Measurements from ENCODE around the gene MACROD2. TPM values are rescaled to one million over a fixed set of nuclear protein-coding genes. Genes with fewer than 3 reads are reported as not detected.

Gene MACROD2
- total RNA-seq, 4 donors from 2014 or later: 2.1 to 28.1 (median 12.6) TPM

- Histone ChIP-seq H3K27ac (no peak overlapping the region), H3K36me3 (no peaks in the 10 kb centered on the region), H3K27me3 (no peaks in the 10 kb centered on the region), H3K9me3 (no peaks in the 10 kb centered on the region), H3K4me3 (no peak overlapping the region), H3K4me1 (no peaks in the 10 kb centered on the region)
- intact Hi-C loops (cut with DNase I; ENCODE audit: low total_unique reads): no loop called here
- DNase-seq: no peak
- TF ChIP-seq POLR2A (IDR thresholded peaks at IDR 0.05) (no peak), CTCF (IDR thresholded peaks at IDR 0.05) (no peak)
Measured at GRCh38 chr20:14553774-14554534, 558.6 kb downstream of the MACROD2 start.

GRCh38 chr20:14555676-14556075 is 560.4 kb downstream of the MACROD2 start:
- no peak for DNase-seq
- Histone ChIP-seq H3K36me3 (no peaks in the 10 kb centered on the region), H3K4me1 (no peaks in the 10 kb centered on the region), H3K27ac (no peak overlapping the region), H3K4me3 (no peak overlapping the region), H3K27me3 (no peaks in the 10 kb centered on the region), H3K9me3 (no peaks in the 10 kb centered on the region)
- TF ChIP-seq CTCF (IDR thresholded peaks at IDR 0.05) (no peak), POLR2A (IDR thresholded peaks at IDR 0.05) (no peak)
- intact Hi-C loops (cut with DNase I; ENCODE audit: low total_unique reads): no loop called here

GRCh38 chr20:14556206-14556605 is 560.9 kb downstream of the MACROD2 start:
- H3K9me3 ChIP-seq: no peaks in the 10 kb centered on the region
- intact Hi-C loops (cut with DNase I; ENCODE audit: low total_unique reads): no loop called here
- H3K27ac ChIP-seq: no peak overlapping the region
- no peak for DNase-seq
- no peak for TF ChIP-seq CTCF (IDR thresholded peaks at IDR 0.05)
- TF ChIP-seq POLR2A (IDR thresholded peaks at IDR 0.05): no peak
- no peaks in the 10 kb centered on the region for H3K36me3 ChIP-seq
- H3K27me3 ChIP-seq: no peaks in the 10 kb centered on the region
- H3K4me3 ChIP-seq: no peak overlapping the region
- no peaks in the 10 kb centered on the region for H3K4me1 ChIP-seq

- no peak for DNase-seq
- intact Hi-C loops (cut with DNase I; ENCODE audit: low total_unique reads): no loop called here
- Histone ChIP-seq H3K4me3 (no peak overlapping the region), H3K36me3 (no peaks in the 10 kb centered on the region), H3K4me1 (no peaks in the 10 kb centered on the region), H3K27me3 (no peaks in the 10 kb centered on the region), H3K27ac (no peak overlapping the region), H3K9me3 (no peaks in the 10 kb centered on the region)
- TF ChIP-seq POLR2A (IDR thresholded peaks at IDR 0.05) (no peak), CTCF (IDR thresholded peaks at IDR 0.05) (no peak)
Measured at GRCh38 chr20:14559612-14560011, 564.3 kb downstream of the MACROD2 start.

- Histone ChIP-seq H3K27ac (no peak overlapping the region), H3K27me3 (no peaks in the 10 kb centered on the region), H3K36me3 (no peaks in the 10 kb centered on the region), H3K9me3 (no peaks in the 10 kb centered on the region), H3K4me3 (no peak overlapping the region), H3K4me1 (no peaks in the 10 kb centered on the region)
- no peak for DNase-seq
- intact Hi-C loops (cut with DNase I; ENCODE audit: low total_unique reads): no loop called here
- no peak for TF ChIP-seq CTCF (IDR thresholded peaks at IDR 0.05)
- no peak for TF ChIP-seq POLR2A (IDR thresholded peaks at IDR 0.05)
Measured at GRCh38 chr20:14561741-14562221, 566.5 kb downstream of the MACROD2 start.

All from uterus (tissue), 4 donors.